ENCODE data around the gene BATF.

Gene BATF

DNA sequence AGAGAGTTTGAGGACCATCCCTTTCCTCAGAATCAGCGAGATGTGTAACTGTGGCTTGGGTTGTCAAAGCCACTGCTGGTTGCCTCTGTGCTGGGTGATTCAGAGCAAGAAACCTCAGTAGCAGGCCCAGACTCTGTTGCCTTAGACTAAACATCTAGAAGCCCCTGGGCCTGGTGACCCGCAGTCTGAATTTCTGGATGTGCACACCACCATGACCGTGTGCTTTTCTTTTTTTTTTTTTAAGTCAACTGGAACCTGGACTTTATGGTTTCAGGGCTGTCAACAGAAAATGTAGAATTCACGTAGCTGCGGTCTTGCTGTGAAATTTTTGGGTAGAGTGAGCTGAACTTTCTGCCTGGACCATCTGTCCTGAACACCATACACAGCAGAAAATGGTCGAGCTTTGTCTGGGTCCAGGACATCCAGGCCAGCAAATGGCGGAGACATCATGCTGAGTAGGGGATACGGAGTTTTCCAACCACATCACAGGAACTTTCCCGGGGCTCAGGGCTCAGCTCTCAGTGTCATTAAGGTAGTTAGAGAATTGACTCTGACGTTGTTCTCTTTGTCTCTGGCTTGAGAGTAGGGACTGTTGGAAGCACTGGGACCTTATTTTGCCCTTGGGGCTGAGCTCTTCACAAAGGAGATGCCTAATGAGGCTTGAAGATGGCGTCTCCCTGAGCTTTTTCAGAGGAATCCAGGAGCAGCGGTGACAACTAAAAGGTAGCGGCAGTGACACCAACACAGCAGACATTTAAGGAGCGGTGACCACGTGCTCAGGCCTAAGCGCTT is 23.0 kb upstream of the BATF start:
- no peak for DNase-seq (ENCODE audit: low read depth in 4 of 4, low spot score in 1 of 4)

DNA sequence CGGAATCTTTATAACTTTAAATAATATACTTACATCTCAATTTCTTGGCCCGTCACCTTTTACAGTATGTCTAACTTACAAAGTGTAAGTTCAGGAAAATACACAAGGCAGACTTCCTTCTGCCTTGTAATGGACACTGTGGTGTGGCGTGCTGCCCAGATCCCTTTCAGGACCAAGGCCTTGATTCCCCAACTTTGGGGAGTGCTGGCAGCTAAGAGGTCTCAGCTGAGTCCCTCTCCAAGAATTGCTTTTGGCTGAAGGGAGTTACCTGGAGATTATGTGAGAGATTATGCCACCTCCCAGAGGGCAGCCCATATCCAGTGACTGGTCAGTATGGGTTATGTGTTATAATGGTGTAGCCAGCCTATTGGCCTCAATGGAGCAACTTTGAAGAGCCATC is 21.2 kb upstream of the BATF start:
- DNase-seq (ENCODE audit: low read depth in 4 of 4, low spot score in 1 of 4): no peak

DNA sequence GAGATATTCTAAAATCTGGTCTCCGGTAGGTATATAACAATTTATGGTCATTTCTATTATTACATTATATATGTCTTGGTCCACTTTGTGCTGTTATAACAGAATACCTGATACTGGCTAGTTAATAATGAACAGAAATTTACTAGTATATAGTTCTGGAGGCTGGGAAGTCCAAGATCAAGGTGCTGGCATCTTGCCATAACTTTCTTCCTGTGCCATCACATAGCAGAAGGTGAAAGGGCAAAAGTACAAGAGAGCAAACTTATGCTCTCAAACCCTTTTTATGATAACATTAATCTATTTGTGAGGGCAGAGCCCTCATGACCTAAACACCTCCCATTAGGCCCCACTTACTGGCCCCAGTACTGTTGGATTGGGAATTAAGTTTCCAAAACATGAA is 17.9 kb upstream of the BATF start:
- no peak for DNase-seq (ENCODE audit: low read depth in 4 of 4, low spot score in 1 of 4)

DNA sequence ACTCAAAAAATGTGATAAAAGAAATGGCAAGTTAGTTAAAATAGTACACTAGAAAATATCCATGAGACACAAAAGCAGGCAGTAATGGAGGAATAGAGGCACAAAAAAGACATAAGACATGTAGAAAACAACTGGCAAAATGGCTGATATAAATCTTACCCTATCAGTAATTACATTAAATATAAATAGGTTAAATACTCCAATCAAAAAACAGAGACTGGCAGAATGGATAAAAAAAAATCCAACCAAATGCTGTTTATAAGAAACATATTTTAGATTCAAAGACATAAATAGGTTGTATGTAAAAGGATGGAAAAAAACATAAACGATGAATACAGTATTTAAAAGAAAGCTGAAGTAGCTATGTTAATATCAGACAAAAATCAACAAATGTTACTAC is 15.3 kb upstream of the BATF start:
- DNase-seq (ENCODE audit: low read depth in 4 of 4, low spot score in 1 of 4): no peak

DNA sequence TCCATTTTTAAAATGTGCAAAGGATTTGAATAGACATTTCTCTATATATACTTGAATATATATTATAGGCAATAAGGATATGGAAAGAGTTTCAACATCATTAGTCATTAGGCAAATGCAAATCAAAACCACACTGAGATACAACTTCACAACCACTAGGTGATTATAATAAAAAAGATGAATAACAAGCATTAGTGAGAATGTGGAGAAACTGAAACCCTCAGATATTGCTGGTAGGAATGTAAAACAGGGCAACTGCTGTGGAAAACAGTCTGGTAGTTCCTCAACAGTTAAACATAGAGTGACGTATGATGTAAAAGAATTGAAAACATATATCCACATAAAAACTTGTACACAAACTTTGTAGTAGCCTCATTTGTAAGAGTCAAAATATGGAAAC is 11.7 kb upstream of the BATF start:
- DNase-seq (ENCODE audit: low read depth in 4 of 4, low spot score in 1 of 4): no peak

DNA sequence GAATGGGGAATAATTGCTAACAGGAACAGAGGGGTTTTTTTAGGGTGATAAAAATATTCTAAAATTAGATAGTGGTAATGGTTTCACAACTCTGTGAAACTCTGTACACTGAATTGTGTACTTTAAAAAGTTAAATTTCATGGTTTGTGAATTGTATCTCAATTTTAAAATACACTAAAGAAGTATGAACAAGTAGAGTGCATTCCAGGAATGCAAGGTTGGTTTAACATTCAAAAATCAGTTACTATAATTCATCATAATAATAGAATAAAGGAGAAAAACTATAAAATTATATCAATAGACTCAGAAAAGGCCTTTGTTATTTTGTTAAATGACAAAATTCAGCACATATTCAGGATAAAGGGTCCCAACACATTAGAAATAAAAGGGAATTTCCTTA is 11.1 kb upstream of the BATF start:
- no peak for DNase-seq (ENCODE audit: low read depth in 4 of 4, low spot score in 1 of 4)

DNA sequence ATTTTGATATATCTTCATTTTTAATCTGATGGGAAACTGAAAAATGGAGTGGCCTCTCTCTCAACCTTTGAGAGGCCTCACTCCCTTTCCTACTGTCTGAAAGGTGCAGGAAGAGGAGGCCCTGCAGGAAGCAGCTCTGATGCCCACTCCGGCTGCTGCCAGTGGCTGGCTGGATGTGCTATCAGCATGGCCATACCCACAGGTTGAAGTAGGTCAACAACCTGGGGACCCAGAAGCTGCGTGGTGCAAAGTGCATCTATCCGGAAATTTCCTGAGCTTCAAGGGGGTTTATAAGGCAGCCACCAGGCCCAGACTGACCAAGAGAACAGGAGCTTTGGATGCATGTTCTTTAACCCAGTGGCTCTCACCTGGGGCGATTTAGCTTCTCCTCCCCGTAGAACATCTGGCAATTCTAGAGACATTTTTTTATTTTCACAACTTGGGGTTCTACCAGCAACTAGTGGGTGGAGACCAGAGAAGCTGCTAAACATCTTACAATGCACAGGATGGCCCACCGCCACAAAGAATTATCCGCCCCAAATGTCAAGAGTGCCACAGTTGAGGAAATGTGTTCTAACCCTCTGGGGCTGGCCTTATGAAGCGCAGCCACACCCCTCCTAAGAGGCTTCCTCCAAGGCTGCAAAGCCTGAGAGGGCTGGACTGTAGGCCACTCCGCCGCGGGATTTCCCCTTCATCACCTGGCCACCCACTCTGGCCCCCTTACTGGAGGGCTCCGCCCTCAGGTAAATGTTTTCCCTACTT is 8.2 kb upstream of the BATF start:
- DNase-seq (ENCODE audit: low read depth in 4 of 4, low spot score in 1 of 4): no peak

DNA sequence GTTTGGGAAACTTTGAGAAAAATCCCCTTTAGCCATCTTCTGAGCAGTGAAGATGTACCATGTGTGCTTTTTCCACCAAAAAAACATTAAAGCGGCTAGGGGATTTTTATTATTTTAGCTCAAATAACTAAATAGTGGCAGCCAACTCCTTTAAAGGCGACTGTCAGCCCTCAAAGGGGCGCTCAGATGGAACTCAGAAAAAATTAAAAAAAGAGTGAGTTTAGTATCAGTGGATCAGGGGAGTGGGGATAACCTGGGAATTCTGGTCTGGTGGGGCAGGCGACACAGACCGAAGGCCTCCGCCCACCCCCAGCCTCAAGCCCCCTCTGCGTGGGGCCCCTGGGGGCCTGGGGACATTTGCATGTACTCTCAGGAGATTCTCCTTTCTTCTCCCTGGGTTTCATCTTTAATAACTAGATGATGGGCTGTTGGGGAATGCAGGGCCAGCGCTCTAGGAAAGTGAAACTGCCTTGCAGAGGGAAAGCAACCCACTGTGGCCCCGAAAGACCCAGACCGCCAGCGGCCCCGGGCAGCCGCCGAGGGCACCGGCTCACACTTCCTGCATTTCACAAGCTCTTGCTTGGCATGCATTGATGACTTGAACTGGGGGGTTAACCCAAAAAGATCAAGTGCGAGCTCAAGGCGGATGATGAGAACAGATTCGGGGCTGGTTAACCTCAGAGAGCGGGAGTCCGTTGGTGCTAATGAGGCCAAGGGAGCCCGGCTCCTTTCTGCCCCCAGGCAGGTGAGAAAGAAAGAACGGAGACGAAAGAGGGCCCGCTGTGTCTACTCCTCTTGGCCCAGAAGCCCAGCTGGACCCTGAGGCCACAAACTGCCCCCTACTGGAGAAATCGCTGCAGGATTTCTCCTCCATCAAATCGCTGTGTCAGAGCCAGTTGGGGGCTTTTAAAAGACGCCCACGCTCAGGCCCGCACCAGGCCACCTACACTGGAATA is 7.3 kb upstream of the BATF start:
- DNase-seq (ENCODE audit: low read depth in 4 of 4, low spot score in 1 of 4): no peak

DNA sequence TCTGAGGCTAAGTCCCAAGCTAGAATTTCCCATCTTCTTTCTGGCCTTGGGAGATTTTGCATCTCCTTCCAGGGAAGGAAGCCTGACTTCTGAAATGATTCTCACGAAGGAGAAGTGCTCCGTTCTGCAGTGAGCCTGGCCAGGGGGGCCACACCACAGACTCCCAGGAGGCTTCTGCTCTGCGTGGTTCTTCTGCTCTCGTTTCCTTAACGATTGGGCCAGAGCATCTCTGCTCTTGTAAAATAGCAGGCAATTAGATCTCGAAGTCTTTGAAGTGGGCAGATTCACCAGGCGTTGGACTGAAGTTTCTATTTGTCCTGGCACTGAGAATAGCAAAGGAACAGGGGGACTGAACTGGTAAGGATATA is 6.7 kb upstream of the BATF start:
- DNase-seq (ENCODE audit: low read depth in 4 of 4, low spot score in 1 of 4): no peak

DNA sequence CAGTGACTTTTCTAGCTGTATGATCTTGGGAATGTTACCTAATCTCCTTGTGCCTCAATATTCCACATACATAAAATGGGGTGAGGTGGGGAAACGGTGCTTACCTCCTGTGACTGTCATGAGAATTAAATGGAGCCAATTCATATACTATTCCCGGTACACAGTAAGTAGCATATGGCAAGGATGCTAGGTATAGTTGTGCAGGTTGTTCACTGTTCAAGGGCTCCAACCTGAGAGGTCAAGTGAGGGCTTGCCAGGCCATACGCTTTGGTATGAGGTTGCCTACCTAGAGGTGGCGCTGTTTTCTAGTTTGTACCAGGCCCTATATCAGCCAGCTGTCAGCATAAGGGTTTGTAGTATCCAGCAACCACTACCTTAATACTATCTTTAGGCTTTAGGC is 3.6 kb upstream of the BATF start:
- DNase-seq (ENCODE audit: low read depth in 4 of 4, low spot score in 1 of 4): no peak

DNA sequence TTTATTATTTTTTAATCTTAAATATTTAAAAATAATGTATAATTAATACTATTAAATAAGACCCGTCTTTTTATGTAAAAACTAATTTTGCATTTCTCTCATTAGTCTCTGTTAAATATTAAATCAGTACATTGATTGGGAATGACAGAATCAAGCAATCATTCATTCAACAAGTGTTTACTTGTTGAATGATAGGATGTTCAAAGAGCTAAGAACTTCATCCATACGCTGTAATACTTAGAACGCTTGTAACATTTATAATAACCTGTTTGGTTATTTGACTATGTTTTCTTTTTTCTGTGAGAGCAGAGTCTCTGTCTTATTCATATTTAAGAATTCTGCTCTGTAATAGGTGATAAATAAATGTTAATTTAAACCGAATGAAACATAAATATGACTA is 2.9 kb upstream of the BATF start:
- DNase-seq (ENCODE audit: low read depth in 4 of 4, low spot score in 1 of 4): no peak

DNA sequence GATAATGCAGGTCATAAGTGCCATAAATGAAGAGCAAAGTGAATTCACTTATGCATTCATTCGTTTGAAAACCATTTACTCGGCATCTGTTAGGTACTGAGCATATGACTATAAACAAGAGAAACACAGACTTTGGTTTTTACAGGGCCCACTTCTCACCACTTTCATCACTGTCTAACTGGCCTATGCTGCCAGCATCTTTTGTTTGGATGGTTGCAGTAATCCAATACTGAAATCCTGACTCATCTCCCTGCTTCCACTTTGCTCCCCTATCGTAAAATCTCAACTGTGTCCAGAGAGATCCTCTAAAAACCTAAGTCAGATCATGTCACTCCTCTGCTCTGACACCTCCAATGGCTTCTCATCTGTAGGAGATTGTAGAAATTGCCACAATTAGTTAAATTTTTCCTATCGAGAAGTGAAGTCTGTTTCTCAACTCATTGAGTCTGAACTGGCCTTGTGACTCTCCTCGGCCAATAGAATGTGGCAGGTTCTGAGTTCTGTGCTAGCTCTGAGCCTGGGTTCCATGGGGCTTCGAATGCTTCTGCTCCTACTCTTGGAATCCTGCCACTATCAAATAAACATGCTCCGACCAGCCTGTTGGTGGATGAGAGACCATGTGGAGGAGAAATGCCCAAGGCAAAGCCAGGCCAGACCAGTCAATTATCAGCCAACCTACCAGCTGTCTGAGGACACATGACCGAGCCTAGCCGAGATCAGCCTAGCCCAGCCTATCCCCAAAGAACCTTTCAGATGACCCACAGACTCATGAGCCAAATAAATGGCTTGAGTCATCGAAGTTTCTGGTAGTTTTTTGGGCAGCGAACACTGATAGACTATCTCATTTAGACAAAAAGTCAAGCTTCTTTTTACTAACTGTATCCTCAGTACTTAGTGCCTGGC is 2.2 kb upstream of the BATF start:
- no peak for DNase-seq (ENCODE audit: low read depth in 4 of 4, low spot score in 1 of 4)

DNA sequence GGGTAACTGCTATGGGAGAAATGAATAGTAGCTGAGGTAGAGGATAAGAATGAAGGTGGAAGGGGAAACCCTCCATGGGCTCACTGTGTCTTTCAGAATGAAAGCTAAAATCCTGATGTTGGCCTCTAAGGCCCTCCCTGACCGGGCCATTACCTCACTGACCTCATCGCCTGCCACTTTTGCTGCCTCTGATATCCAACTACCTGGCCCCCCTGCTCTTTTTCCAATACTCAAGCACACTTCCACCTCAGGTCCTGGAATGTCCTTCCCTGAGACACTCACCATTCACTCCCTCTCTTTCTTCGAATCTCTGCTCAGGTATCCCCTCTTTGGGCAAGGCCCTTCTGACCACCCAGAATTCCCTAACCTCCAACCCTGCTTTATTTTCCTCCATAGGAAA is 1.4 kb upstream of the BATF start:
- DNase-seq (ENCODE audit: low read depth in 4 of 4, low spot score in 1 of 4): no peak

DNA sequence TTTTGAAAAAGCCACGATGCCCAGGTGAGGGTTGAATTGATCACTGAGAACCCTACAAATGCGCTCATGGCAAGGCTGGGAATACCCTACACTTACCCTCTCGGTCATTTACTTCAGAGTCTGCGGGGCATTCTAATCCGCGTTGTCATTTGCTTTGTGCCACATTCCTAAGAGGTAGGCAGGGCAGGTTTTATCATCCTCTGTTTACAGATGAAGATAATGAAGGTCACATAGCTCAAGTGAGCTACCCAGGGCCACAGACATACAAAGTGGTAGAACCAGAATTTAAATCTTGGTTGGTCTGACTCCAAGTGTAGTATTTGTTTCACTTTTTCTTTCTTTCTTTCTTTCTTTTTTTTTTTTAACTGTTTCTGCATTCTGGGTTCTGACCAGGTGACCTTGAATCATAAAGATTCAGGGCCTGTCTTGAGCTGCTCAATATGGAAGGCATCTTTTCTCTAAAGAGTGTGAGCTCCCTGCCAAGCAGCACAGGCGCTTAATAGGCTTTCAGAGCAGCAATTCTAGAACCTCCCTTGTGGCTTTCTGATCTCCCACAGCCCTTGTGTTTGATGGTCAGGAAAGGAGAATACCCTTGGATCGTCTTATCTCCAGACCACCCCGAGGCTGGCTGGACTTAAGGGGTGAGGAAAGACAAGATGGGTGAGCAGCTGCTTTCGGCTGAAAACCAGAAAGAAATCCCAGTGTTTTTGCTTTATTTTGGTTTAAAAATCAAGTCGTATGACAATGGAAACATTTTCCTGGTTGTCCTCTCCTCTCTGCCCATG is 662 bp upstream of the BATF start:
- DNase-seq (ENCODE audit: low read depth in 4 of 4, low spot score in 1 of 4): no peak

DNA sequence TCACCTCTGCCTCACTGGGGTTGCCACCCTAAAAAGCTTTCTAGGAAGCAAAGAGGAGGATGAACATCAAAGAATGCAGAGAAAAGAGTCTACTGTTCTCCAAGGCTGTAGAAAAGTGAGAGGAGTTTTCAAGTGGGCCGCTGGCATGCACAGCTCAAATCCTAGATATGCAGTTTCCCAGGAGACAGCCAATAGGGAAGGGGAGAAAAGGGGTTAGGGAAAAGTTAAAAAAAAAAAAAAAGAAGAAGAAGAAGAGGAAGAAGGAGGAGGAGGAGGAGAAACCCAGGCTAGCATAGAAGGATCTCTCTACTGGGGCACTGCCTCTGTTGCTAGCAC is 682 bp downstream of the BATF start:
- no peak for DNase-seq (ENCODE audit: low read depth in 4 of 4, low spot score in 1 of 4)

DNA sequence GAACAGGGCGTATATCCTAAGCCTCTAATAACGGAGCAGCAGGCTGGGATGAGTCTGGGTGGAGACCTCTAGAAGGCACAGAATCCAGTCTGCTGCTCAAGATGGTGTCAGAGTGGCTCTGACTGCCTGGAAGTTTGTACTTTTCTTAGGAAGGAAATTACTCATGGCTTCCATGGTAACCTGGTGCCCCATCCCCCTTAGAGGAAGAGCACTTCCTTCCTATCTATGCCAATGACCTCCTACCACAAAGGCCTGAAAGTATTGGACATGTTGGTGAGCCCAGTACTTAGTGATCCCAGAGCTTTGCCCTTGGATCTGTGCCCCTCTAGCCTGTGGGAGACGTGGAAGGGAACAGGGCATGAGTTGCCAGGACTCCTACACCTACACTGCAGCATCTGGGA is 1.5 kb downstream of the BATF start:
- no peak for DNase-seq (ENCODE audit: low read depth in 4 of 4, low spot score in 1 of 4)

DNA sequence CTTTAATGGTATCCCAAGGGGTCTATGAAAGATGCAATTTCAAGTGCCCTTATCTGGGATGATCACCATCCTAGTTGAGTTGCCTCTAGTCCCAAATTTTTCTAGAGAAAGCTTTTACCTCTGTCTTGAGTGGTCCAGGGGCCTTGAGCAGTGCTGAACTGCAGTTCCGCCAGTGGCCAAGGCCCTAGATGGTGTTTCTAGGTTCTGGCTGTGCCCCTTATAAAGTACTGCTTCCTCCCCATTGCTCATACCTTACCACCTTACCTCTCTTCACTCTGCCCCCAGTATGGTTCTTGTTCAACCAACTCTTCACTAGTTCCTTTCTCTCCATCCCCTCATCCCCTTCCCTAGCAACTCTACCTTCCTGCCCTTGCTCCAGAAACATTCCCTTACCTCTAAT is 3.7 kb downstream of the BATF start:
- DNase-seq (ENCODE audit: low read depth in 4 of 4, low spot score in 1 of 4): no peak

DNA sequence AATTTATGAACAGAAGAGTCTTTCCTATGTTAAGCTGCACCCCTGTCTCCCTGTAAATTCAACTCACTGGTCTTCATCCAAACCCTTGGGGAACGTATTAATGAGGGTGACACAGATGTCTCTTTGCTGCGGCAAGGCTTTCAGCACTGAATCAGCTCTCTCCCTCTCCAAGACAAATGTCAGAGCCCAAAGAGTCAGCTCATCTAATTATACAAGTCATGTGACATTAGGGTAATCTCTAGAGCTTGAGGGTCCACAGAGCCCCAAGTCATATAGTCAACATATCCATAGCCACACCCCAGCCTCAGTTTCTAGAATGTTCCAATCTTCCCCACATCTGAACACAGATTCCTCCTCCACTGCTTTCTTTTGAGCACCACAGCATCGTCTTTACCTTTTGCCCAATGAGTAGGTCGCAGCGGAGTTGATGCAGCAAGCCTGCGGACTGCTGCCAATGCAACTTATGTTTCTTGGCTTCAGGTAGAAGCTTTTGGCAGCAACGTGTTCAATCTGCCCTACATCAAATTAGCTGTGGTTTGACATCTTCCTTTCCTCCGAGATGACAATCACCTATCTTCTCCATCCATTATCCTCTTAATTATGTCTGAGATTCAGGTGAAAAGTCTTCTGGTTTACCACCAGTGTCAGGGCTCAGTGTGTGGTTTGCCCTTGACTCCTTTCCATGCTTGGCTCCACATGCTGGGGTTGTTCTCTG is 5.3 kb downstream of the BATF start:
- no peak for DNase-seq (ENCODE audit: low read depth in 4 of 4, low spot score in 1 of 4)

DNA sequence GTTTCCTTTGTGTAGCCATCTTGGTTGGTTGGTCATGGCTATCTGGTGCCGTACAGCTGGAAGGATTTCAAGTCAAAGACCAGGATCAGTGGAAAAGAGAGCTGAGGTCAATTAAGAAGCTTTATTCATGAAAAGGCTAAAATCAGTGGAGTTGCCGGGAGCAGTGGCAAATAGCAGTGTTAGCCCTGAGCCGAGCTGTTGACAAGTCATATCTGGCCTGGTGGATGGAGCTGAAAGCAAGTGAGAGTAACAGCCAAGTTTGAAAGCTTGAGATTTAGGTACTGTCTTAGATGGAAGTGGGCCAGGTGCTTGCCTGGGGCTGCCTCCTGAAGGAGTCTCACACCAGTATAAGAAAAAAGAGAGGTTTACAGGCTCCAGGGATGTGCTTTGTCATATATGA is 9.0 kb downstream of the BATF start:
- no peak for DNase-seq (ENCODE audit: low read depth in 4 of 4, low spot score in 1 of 4)

Measured in stimulated activated CD4-positive, alpha-beta T cell treated with anti-CD3 and anti-CD28 coated beads, Interleukin-1b, Interleukin-23, amount 100 ng/mL, for 24 hours (primary cell).